GM12878 (cell line): ENCODE results near the gene LCE1A. TPM values are rescaled to one million over a fixed set of nuclear protein-coding genes. Genes with fewer than 3 reads are reported as not detected.

Experiments
- ATAC-seq: fragments of 200-7000 bp; cut with Tn5 transposase; 3 replicates; pipeline ENCODE4 v1.9.1; 2020; ENCODE audit warnings: mild to moderate bottlenecking, moderate library complexity
- BruUV-seq: library from RNA; stranded (reverse); fragments of 400-500 nt; replicated peaks from 2 replicates; lab custom pipeline; 2021; lab: Mats Ljungman, UMichigan
- CTCF ChIA-PET: fragments of 300-600 bp; sonication (Branson Sonifier 250); formaldehyde crosslinking; extraction: SDS; loops from one replicate; lab custom pipeline; 2021; ENCODE audit warnings: inconsistent platforms; lab: Yijun Ruan, JAX
- POLR2A ChIA-PET: fragments of 350-600 bp; formaldehyde crosslinking; extraction: SDS; loops from one replicate; lab custom pipeline; 2021; ENCODE audit warnings: inconsistent platforms; lab: Charles Lee
- RAD21 ChIA-PET: fragments of 300-600 bp; sonication (Branson Sonifier 250); formaldehyde crosslinking; loops from one replicate; lab custom pipeline; 2023; ENCODE audit warnings: antibody characterized with exemption; ENCODE audit not compliant: unreplicated experiment; lab: Charles Lee
- SMC1A ChIA-PET: fragments of 300-600 bp; sonication (Branson Sonifier 250); formaldehyde crosslinking; loops from one replicate; lab custom pipeline; 2023; ENCODE audit not compliant: unreplicated experiment, uncharacterized antibody; lab: Charles Lee
- DNase-seq: peaks from one replicate; pipeline ENCODE4 v3.0.0-alpha.2; 2011; ENCODE audit warnings: low read depth, low spot score
- FAIRE-seq: peaks from 3 replicates; lab custom pipeline; 2011; peaks lifted over from hg19 to GRCh38; lab: Jason Lieb, UNC
- H2AFZ ChIP-seq: 2 replicates; pipeline ENCODE4 v1.6.0; 2011; ENCODE audit warnings: low read depth, low read length, control low read depth; ENCODE audit not compliant: control insufficient read depth
- H3K27ac ChIP-seq: 2 replicates; pipeline ENCODE4 v1.5.1; 2011; ENCODE audit warnings: control low read depth; ENCODE audit not compliant: control insufficient read depth, insufficient read depth
- H3K27me3 ChIP-seq, 2 experiments: replicated peaks in 1 of 2; 2 replicates each; pipeline versions ENCODE4 v1.6.0 to v1.6.1; 2011; ENCODE audit warnings: low read length in 1 of 2; ENCODE audit not compliant: control insufficient read depth in 2 of 2, insufficient read depth in 2 of 2
- H3K36me3 ChIP-seq, 2 experiments: 2 replicates each; pipeline ENCODE4 v1.5.1; 2011; ENCODE audit warnings: low read length in 1 of 2; ENCODE audit not compliant: control insufficient read depth in 2 of 2, insufficient read depth in 2 of 2
- H3K4me1 ChIP-seq: 2 replicates; pipeline ENCODE4 v1.6.1; 2011; ENCODE audit warnings: mild to moderate bottlenecking, low read length, moderate library complexity, mixed read lengths; ENCODE audit not compliant: control insufficient read depth, insufficient read depth
- H3K4me2 ChIP-seq: 2 replicates; pipeline ENCODE4 v1.6.0; 2011; ENCODE audit warnings: control low read depth; ENCODE audit not compliant: control insufficient read depth, insufficient read depth
- H3K4me3 ChIP-seq: fragments of 200-600 bp; sonication (generic); 2 replicates; pipeline ENCODE4 v1.5.1; 2016
- H3K79me2 ChIP-seq: 2 replicates; pipeline ENCODE4 v1.6.0; 2011; ENCODE audit warnings: low read length; ENCODE audit not compliant: control insufficient read depth, insufficient read depth
- H3K9ac ChIP-seq: 2 replicates; pipeline ENCODE4 v1.8.0; 2011; ENCODE audit warnings: low read length, control low read depth, mixed read lengths; ENCODE audit not compliant: control insufficient read depth, insufficient read depth
- H3K9me3 ChIP-seq: replicated peaks from 3 replicates; pipeline ENCODE4 v1.5.1; 2011; ENCODE audit warnings: mild to moderate bottlenecking, low read length; ENCODE audit not compliant: control insufficient read depth, insufficient read depth
- H4K20me1 ChIP-seq: 2 replicates; pipeline ENCODE4 v1.6.0; 2011; ENCODE audit not compliant: control insufficient read depth, insufficient read depth
- ASH2L ChIP-seq: fragments of 300-600, 200-600 bp; sonication (generic); IDR thresholded peaks from 2 replicates; pipeline ENCODE4 v1.6.1; 2017; ENCODE audit warnings: low read depth, mild to moderate bottlenecking, borderline replicate concordance
- BRCA1 ChIP-seq: IDR thresholded peaks from 2 replicates; pipeline ENCODE4 v1.6.1; 2011; ENCODE audit warnings: low read depth, low read length, improper control_type of control experiment
- CBX3 ChIP-seq: fragments of 200-600 bp; sonication (generic); IDR thresholded peaks from 2 replicates; pipeline ENCODE4 v1.6.1; 2016; ENCODE audit warnings: low read depth, borderline replicate concordance
- DPF2 ChIP-seq: fragments of 450-650 bp; IDR thresholded peaks from 2 replicates; pipeline ENCODE4 v1.6.1; 2017; ENCODE audit warnings: mild to moderate bottlenecking
- HCFC1 ChIP-seq: fragments of 150-350 bp; IDR thresholded peaks from 2 replicates; pipeline ENCODE4 v1.6.1; 2014; ENCODE audit warnings: low read length
- KLF5 ChIP-seq: fragments of 450-650 bp; IDR thresholded peaks from 2 replicates; pipeline ENCODE4 v1.6.1; 2014; ENCODE audit warnings: mild to moderate bottlenecking; ENCODE audit not compliant: partially characterized antibody
- MTA3 ChIP-seq: IDR thresholded peaks from 2 replicates; pipeline ENCODE4 v1.6.1; 2012; ENCODE audit warnings: low read length, inconsistent platforms, borderline replicate concordance
- MXI1 ChIP-seq: fragments of 150-350 bp; IDR thresholded peaks from 2 replicates; pipeline ENCODE4 v1.6.1; 2011; ENCODE audit warnings: low read depth, mild to moderate bottlenecking, inconsistent platforms, low read length, improper control_type of control experiment
- RUNX3 ChIP-seq: IDR thresholded peaks from 2 replicates; pipeline ENCODE4 v1.6.1; 2012; ENCODE audit warnings: low read length, inconsistent platforms
- SIN3A ChIP-seq: IDR thresholded peaks from 2 replicates; pipeline ENCODE4 v1.6.1; 2012; ENCODE audit warnings: low read depth, low read length, improper control_type of control experiment
- STAT3 ChIP-seq: IDR thresholded peaks from 2 replicates; pipeline ENCODE4 v1.6.1; 2011; ENCODE audit warnings: low read depth, low read length, improper control_type of control experiment
- TCF3 ChIP-seq: IDR thresholded peaks from 2 replicates; pipeline ENCODE4 v1.6.1; 2012; ENCODE audit warnings: low read depth, mild to moderate bottlenecking, low read length, borderline replicate concordance; ENCODE audit not compliant: insufficient read depth
- YY1 ChIP-seq: IDR thresholded peaks from 2 replicates; pipeline ENCODE4 v1.6.1; 2011; ENCODE audit warnings: low read depth, mild to moderate bottlenecking, low read length
- ZBTB11 ChIP-seq: fragments of 450-650 bp; formaldehyde crosslinking; IDR thresholded peaks from 2 replicates; pipeline ENCODE4 v1.5.0; 2022; ENCODE audit warnings: mild to moderate bottlenecking, missing genetic modification characterization
- WGBS: methylation state at CpG from one replicate; pipeline ENCODE4 v1.1.6; 2016; ENCODE audit warnings: low lambda C conversion rate; ENCODE audit not compliant: insufficient replicate concordance, insufficient coverage; ENCODE audit errors: missing lambda C conversion rate; 5-methylcytosine and 5-hydroxymethylcytosine counted together
- in situ Hi-C: fragments of 300-500 bp; cut with MboI; formaldehyde crosslinking; loops from 9 replicates; pipeline ENCODE4 v1.14.3; 2018; ENCODE audit warnings: mixed read lengths
- intact Hi-C: fragments of 100-400 bp; cut with micrococcal nuclease; formaldehyde crosslinking; loops from one replicate; pipeline ENCODE4 v1.14.2; 2022; ENCODE audit not compliant: unreplicated experiment
- polyA plus RNA-seq, 11 experiments: library from polyadenylated mRNA; depleted of rRNA in 4 of 11; unstranded in 6 of 11; stranded (reverse) in 5 of 11; fragments of >200 nt; fragmentation: Nextera tagmentation in 4 of 11; fragmentation: Illumina TruSeq in 1 of 11; extraction: Ambion mirVana in 4 of 11; extraction: Trizol in 1 of 11; gene quantifications; 1 replicate in 1 of 11; 2 replicates in 10 of 11; pipeline versions ENCODE4 v1.2.1 to v1.2.3, GENCODE V29; 2011 to 2016; ENCODE audit warnings: inconsistent platforms in 2 of 11, missing spikeins in 2 of 11, low read depth in 1 of 11
- total RNA-seq, 4 experiments: library from RNA; depleted of rRNA in 3 of 4; stranded (reverse); fragments of >200 nt in 3 of 4; fragmentation: Illumina TruSeq in 1 of 4; extraction: Trizol in 1 of 4; gene quantifications; 2 replicates each; pipeline versions ENCODE4 v1.2.1 to v1.2.3, GENCODE V29; 2013 to 2021
- TF ChIP-seq, protein P1 (sequence below): fragments of 450-650 bp; IDR thresholded peaks from 2 replicates; pipeline ENCODE4 v1.6.1; 2017; ENCODE audit warnings: borderline replicate concordance
- TF ChIP-seq, protein P2 (sequence below): IDR thresholded peaks from 2 replicates; pipeline ENCODE4 v1.6.1; 2011; ENCODE audit warnings: low read depth, low read length, improper control_type of control experiment, borderline replicate concordance

The LCE1A gene
- total and polyA plus RNA-seq, 10 of the 15 experiments (the other 5 are each of a cell fraction or from before 2014, with no cell fraction given): not detected

GRCh38 chr1:152795686-152796085 lies 31.6 kb upstream of the LCE1A start:
- intact Hi-C loops (no loop called here), in situ Hi-C loops (no loop called here)
- FAIRE-seq (no peak), ATAC-seq (no peak), DNase-seq (no peak)
- Histone ChIP-seq H3K9ac (no peak overlapping the region), H3K4me2 (no peak overlapping the region), H2AFZ (no peak overlapping the region), H3K4me1 (no peaks in the 10 kb centered on the region), H3K36me3 (no peaks in the 10 kb centered on the region), H3K27ac (no peak overlapping the region), H3K4me3 (no peak overlapping the region), H3K27me3 (no peaks in the 10 kb centered on the region), H3K79me2 (no peaks in the 10 kb centered on the region), H3K9me3 (no peaks in the 10 kb centered on the region), H4K20me1 (no peaks in the 10 kb centered on the region)
- ChIA-PET SMC1A (no interaction called here), CTCF (no interaction called here), RAD21 (no interaction called here), POLR2A (no interaction called here)
- WGBS: no CpG with 5 or more reads among the region's 4 CpGs
- TF ChIP-seq MTA3: no peak
- TF ChIP-seq STAT3: no peak
- no peak for TF ChIP-seq KLF5
- no peak for TF ChIP-seq SIN3A
- TF ChIP-seq, protein P1, sequence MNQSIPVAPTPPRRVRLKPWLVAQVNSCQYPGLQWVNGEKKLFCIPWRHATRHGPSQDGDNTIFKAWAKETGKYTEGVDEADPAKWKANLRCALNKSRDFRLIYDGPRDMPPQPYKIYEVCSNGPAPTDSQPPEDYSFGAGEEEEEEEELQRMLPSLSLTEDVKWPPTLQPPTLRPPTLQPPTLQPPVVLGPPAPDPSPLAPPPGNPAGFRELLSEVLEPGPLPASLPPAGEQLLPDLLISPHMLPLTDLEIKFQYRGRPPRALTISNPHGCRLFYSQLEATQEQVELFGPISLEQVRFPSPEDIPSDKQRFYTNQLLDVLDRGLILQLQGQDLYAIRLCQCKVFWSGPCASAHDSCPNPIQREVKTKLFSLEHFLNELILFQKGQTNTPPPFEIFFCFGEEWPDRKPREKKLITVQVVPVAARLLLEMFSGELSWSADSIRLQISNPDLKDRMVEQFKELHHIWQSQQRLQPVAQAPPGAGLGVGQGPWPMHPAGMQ: no peak
- TF ChIP-seq, protein P2, sequence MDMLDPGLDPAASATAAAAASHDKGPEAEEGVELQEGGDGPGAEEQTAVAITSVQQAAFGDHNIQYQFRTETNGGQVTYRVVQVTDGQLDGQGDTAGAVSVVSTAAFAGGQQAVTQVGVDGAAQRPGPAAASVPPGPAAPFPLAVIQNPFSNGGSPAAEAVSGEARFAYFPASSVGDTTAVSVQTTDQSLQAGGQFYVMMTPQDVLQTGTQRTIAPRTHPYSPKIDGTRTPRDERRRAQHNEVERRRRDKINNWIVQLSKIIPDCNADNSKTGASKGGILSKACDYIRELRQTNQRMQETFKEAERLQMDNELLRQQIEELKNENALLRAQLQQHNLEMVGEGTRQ: no peak
- TF ChIP-seq CBX3: no peak
- no peak for TF ChIP-seq MXI1
- no peak for TF ChIP-seq TCF3
- TF ChIP-seq ZBTB11 (CRISPR knock-in tag): no peak
- TF ChIP-seq BRCA1: no peak
- no peak for TF ChIP-seq ASH2L
- TF ChIP-seq YY1: no peak
- TF ChIP-seq HCFC1: no peak
- no peak for TF ChIP-seq DPF2
- no peak for TF ChIP-seq RUNX3
- no TSS peak for BruUV-seq
